Prostate gland (tissue), 2 donors: Measurements from ENCODE around the gene TMEM150C.

Experiments
- CTCF ChIP-seq, 4 experiments: fragments of 200-600 bp in 2 of 4; fragments of 450-650 bp in 2 of 4; sonication (generic) in 2 of 4; IDR thresholded peaks; 1 replicate in 3 of 4; 2 replicates in 1 of 4; pipeline ENCODE4 v1.5.1; 2016 to 2019; ENCODE audit warnings: antibody characterized with exemption in 4 of 4, mild to moderate bottlenecking in 2 of 4, moderate library complexity in 2 of 4
- POLR2A ChIP-seq: fragments of 450-650 bp; IDR thresholded peaks from one replicate; pipeline ENCODE4 v1.6.1; 2016; ENCODE audit warnings: antibody characterized with exemption, mild to moderate bottlenecking

GRCh38 chr4:82524570-82525152, 37.1 kb downstream of the TMEM150C start:
- TF ChIP-seq CTCF (IDR thresholded peaks at IDR 0.05) (no peak), POLR2A (no peak)
